Measurements from ENCODE around the gene FOXN3. TPM values are rescaled to one million over a fixed set of nuclear protein-coding genes. Genes with fewer than 3 reads are reported as not detected.

Gene FOXN3
- total RNA-seq, 4 donors from 2014 or later: 27.4 to 91.4 (median 39.2) TPM

- Histone ChIP-seq H3K27me3 (no peaks in the 10 kb centered on the region), H3K27ac (no peak overlapping the region), H3K9me3 (no peaks in the 10 kb centered on the region), H3K4me3 (no peak overlapping the region), H3K4me1 (peaks cover 0 to 26% (median 7%) of the 10 kb centered on the region in 3 donors), H3K36me3 (peaks cover 0 to 46% (median 0%) of the 10 kb centered on the region in 3 donors)
- intact Hi-C loops (cut with DNase I): no loop called here
- DNase-seq: no peak
- TF ChIP-seq POLR2A (IDR thresholded peaks at IDR 0.05) (no peak), CTCF (IDR thresholded peaks at IDR 0.05) (no peak)
- WGBS, 2 donors: 88 to 89% methylated on average over 6 of the region's 6 CpGs
These were observed 152.7 kb downstream of the FOXN3 start for GRCh38 chr14:89264196-89264800.

- H3K9me3 ChIP-seq: no peaks in the 10 kb centered on the region
- peaks cover 0 to 8% (median 0%) of the 10 kb centered on the region in 3 donors for H3K4me1 ChIP-seq
- WGBS, 2 donors: 82 to 84% methylated on average over 4 of the region's 4 CpGs
- no peak overlapping the region for H3K27ac ChIP-seq
- no peak for DNase-seq
- intact Hi-C loops (cut with DNase I): no loop called here
- H3K36me3 ChIP-seq: peaks cover 0 to 54% (median 0%) of the 10 kb centered on the region in 3 donors
- TF ChIP-seq CTCF (IDR thresholded peaks at IDR 0.05) (no peak), POLR2A (IDR thresholded peaks at IDR 0.05) (no peak)
- H3K27me3 ChIP-seq: no peaks in the 10 kb centered on the region
- no peak overlapping the region for H3K4me3 ChIP-seq
These were observed 155.0 kb downstream of the FOXN3 start for GRCh38 chr14:89262041-89262440.

GRCh38 chr14:89260898-89261297 is 156.1 kb downstream of the FOXN3 start:
- H3K36me3 ChIP-seq: peaks cover 0 to 43% (median 0%) of the 10 kb centered on the region in 3 donors
- H3K4me1 ChIP-seq: peaks cover 0 to 8% (median 3%) of the 10 kb centered on the region in 3 donors
- no peaks in the 10 kb centered on the region for H3K27me3 ChIP-seq
- whole genome bisulfite sequencing, 2 donors: 100% methylated on average over 1 of the region's 1 CpG
- no peaks in the 10 kb centered on the region for H3K9me3 ChIP-seq
- no peak overlapping the region for H3K4me3 ChIP-seq
- intact Hi-C loops (cut with DNase I): no loop called here
- DNase-seq: no peak
- TF ChIP-seq CTCF (IDR thresholded peaks at IDR 0.05) (no peak), POLR2A (IDR thresholded peaks at IDR 0.05) (no peak)
- H3K27ac ChIP-seq: no peak overlapping the region

- DNase-seq: no peak
- intact Hi-C loops (cut with DNase I): no loop called here
These were observed 157.0 kb downstream of the FOXN3 start for GRCh38 chr14:89259951-89260609.

More at GRCh38 chr14:89259951-89260609, 157.0 kb downstream of the FOXN3 start:
- TF ChIP-seq CTCF (IDR thresholded peaks at IDR 0.05) (no peak), POLR2A (IDR thresholded peaks at IDR 0.05) (no peak)
- H3K27me3 ChIP-seq: no peaks in the 10 kb centered on the region
- H3K27ac ChIP-seq: no peak overlapping the region
- no peaks in the 10 kb centered on the region for H3K9me3 ChIP-seq
- H3K4me1 ChIP-seq: peaks cover 0 to 8% (median 3%) of the 10 kb centered on the region in 3 donors
- H3K36me3 ChIP-seq: peaks cover 0 to 35% (median 0%) of the 10 kb centered on the region in 3 donors
- H3K4me3 ChIP-seq: no peak overlapping the region
- WGBS, 2 donors: 69 to 81% methylated on average over 10 to 11 of the region's 15 CpGs
